ENCODE results near the gene NXNL1. TPM values are rescaled to one million over a fixed set of nuclear protein-coding genes. Genes with fewer than 3 reads are reported as not detected.

NXNL1 gene
- total RNA-seq, 1 experiment from 2014 or later, result not detected

DNA sequence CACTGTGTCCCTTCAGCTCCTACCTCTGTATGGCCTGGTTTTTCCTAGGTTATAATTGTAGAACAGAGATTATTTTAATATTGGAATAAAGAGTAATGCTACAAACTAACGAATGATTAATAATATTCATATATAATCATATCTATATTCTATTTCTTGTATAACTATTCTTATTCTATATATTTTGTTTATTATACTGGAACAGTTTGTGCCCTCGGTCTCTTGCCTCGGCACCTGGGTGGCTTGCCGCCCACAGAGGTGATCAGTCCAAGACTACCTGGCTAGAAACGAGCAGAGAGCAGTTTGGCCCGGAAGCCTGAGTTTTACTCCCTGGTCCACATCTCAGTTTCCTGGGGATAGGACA is 5.7 kb upstream of the NXNL1 start:
- H2BK20ac ChIP-seq (ENCODE audit: low read depth, low read length, poor library complexity, severe bottlenecking), result no peak overlapping the region
- H3K4me2 ChIP-seq (ENCODE audit: insufficient read depth, insufficient read length, low read length), result no peak overlapping the region
- H2AK5ac ChIP-seq (ENCODE audit: insufficient read length, low read length), result no peak overlapping the region
- H3K79me2 ChIP-seq (ENCODE audit: insufficient read depth, low read length), result no peaks in the 10 kb centered on the region
- TF ChIP-seq, protein P1, sequence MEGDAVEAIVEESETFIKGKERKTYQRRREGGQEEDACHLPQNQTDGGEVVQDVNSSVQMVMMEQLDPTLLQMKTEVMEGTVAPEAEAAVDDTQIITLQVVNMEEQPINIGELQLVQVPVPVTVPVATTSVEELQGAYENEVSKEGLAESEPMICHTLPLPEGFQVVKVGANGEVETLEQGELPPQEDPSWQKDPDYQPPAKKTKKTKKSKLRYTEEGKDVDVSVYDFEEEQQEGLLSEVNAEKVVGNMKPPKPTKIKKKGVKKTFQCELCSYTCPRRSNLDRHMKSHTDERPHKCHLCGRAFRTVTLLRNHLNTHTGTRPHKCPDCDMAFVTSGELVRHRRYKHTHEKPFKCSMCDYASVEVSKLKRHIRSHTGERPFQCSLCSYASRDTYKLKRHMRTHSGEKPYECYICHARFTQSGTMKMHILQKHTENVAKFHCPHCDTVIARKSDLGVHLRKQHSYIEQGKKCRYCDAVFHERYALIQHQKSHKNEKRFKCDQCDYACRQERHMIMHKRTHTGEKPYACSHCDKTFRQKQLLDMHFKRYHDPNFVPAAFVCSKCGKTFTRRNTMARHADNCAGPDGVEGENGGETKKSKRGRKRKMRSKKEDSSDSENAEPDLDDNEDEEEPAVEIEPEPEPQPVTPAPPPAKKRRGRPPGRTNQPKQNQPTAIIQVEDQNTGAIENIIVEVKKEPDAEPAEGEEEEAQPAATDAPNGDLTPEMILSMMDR (conservative IDR thresholded peaks at IDR 0.05), result peak; percentile 7; the same call in 1 of the 3 replicates
- peaks cover 17% of the 10 kb centered on the region for H3K23me2 ChIP-seq (ENCODE audit: insufficient read length, low read depth, low read length, poor library complexity, severe bottlenecking)
- H3K4me1 Mint-ChIP-seq, result peaks cover 19 to 22% of the 10 kb centered on the region in 2 experiments
- H4K8ac ChIP-seq (replicated peaks; ENCODE audit: insufficient read length, low read depth, low read length), result no peak overlapping the region
- no peaks in the 10 kb centered on the region for H3K4me1 ChIP-seq (ENCODE audit: insufficient read depth, low read length)
- no peaks in the 10 kb centered on the region for H3K79me1 ChIP-seq (ENCODE audit: insufficient read depth, low read depth, low read length, poor library complexity, severe bottlenecking)
- H3K27me3 Mint-ChIP-seq (ENCODE audit: low read depth), result peaks cover 40% of the 10 kb centered on the region
- H4K5ac ChIP-seq (ENCODE audit: insufficient read length, low read depth, low read length), result no peak overlapping the region
- H2BK5ac ChIP-seq (ENCODE audit: insufficient read length, low read length), result no peak overlapping the region
- no peak overlapping the region for H2BK15ac ChIP-seq (ENCODE audit: low read depth, low read length)
- no peak overlapping the region for H3K9ac ChIP-seq (ENCODE audit: extremely low read depth, insufficient read length, low read length)
- H3K14ac ChIP-seq (ENCODE audit: insufficient read depth, low read length), result no peak overlapping the region
- WGBS (ENCODE audit: extremely low coverage, insufficient read length, low lambda C conversion rate), result no CpG with 5 or more reads among the region's 6 CpGs
- no peak overlapping the region for H3T11ph ChIP-seq (ENCODE audit: low read length)
- H2AFZ ChIP-seq (ENCODE audit: low read length), result no peak overlapping the region
- no peaks in the 10 kb centered on the region for H4K20me1 ChIP-seq (ENCODE audit: control insufficient read depth, insufficient read depth, insufficient read length)
- H3K4me3 Mint-ChIP-seq, result peak overlapping the region in 1 of 2 experiments; percentile 51; a peak in 1 of 5 replicates
- H2BK120ac ChIP-seq (ENCODE audit: low read depth, low read length, poor library complexity, severe bottlenecking), result no peak overlapping the region
- H3K9me3 Mint-ChIP-seq, result no peaks in the 10 kb centered on the region; a peak in 2 of 5 replicates
- no peaks in the 10 kb centered on the region for H3K9me3 ChIP-seq (ENCODE audit: control insufficient read depth, low read depth, low read length)
- no peak for DNase-seq
- no peak overlapping the region for H2BK12ac ChIP-seq (ENCODE audit: insufficient read length, low read depth, low read length)
- no peak overlapping the region for H3K56ac ChIP-seq (ENCODE audit: insufficient read length, low read depth, low read length)
- H3K23ac ChIP-seq (ENCODE audit: insufficient read length, low read depth, low read length), result no peak overlapping the region
- peaks cover under 1% of the 10 kb centered on the region; the same call in 1 of the 2 replicates for H3K27me3 ChIP-seq (ENCODE audit: insufficient read depth, low read length)
- H3K36me3 Mint-ChIP-seq (ENCODE audit: insufficient read depth in 1 of 3, low read depth in 3 of 3), result no peaks in the 10 kb centered on the region
- no peak overlapping the region for H4K91ac ChIP-seq (ENCODE audit: insufficient read length, low read depth, low read length)
- no peak overlapping the region for H3K18ac ChIP-seq (ENCODE audit: insufficient read length, low read depth, low read length)
- no peak overlapping the region for H3K27ac Mint-ChIP-seq
- no peak overlapping the region for H3K4ac ChIP-seq (ENCODE audit: low read depth, low read length)
- H3K27ac ChIP-seq (ENCODE audit: insufficient read length, low read depth, low read length), result no peak overlapping the region
